Smooth muscle cell (in vitro differentiated cells): Measurements from ENCODE around the gene TXLNG. TPM values are rescaled to one million over a fixed set of nuclear protein-coding genes. Genes with fewer than 3 reads are reported as not detected.

Experiments
- DNase-seq: peaks from one replicate; lab custom pipeline; 2025; ENCODE audit not compliant: unreplicated experiment; lab: John Stamatoyannopoulos, UW
- H2AFZ ChIP-seq: fragments of 200-600 bp; sonication (generic); 2 replicates; pipeline ENCODE4 v1.6.0; 2016; ENCODE audit warnings: antibody characterized with exemption, low read depth, mild to moderate bottlenecking
- H3F3A ChIP-seq: fragments of 200-600 bp; sonication (generic); 2 replicates; pipeline ENCODE4 v1.6.0; 2017; ENCODE audit warnings: antibody characterized with exemption, low read depth
- H3K27ac ChIP-seq: fragments of 200-600 bp; sonication (generic); 2 replicates; pipeline ENCODE4 v1.5.1; 2016; ENCODE audit warnings: low read depth, mild to moderate bottlenecking
- H3K27me3 ChIP-seq: fragments of 200-600 bp; sonication (generic); 2 replicates; pipeline ENCODE4 v1.6.1; 2016; ENCODE audit warnings: low read depth, mild to moderate bottlenecking
- H3K36me3 ChIP-seq: fragments of 200-600 bp; sonication (generic); 2 replicates; pipeline ENCODE4 v1.5.1; 2016; ENCODE audit warnings: low read depth
- H3K4me1 ChIP-seq: fragments of 200-600 bp; sonication (generic); 2 replicates; pipeline ENCODE4 v1.5.1; 2016; ENCODE audit warnings: low read depth
- H3K4me2 ChIP-seq: fragments of 200-600 bp; sonication (generic); 2 replicates; pipeline ENCODE4 v1.6.0; 2016; ENCODE audit warnings: mild to moderate bottlenecking
- H3K4me3 ChIP-seq: fragments of 200-600 bp; sonication (generic); 2 replicates; pipeline ENCODE4 v1.5.1; 2016; ENCODE audit warnings: mild to moderate bottlenecking
- H3K79me2 ChIP-seq: fragments of 200-600 bp; sonication (generic); 2 replicates; pipeline ENCODE4 v1.6.0; 2016; ENCODE audit warnings: low read depth, mild to moderate bottlenecking
- H3K9ac ChIP-seq: fragments of 200-600 bp; sonication (generic); 2 replicates; pipeline ENCODE4 v1.6.0; 2016; ENCODE audit warnings: low read depth
- H3K9me3 ChIP-seq: fragments of 200-600 bp; sonication (generic); replicated peaks from 2 replicates; pipeline ENCODE4 v1.5.1; 2016; ENCODE audit warnings: low read depth
- H4K20me1 ChIP-seq: fragments of 200-600 bp; sonication (generic); 2 replicates; pipeline ENCODE4 v1.6.0; 2016; ENCODE audit warnings: low read depth
- WGBS: methylation state at CpG from one replicate; pipeline ENCODE4 v1.1.7; 2016; ENCODE audit warnings: low lambda C conversion rate; 5-methylcytosine and 5-hydroxymethylcytosine counted together
- polyA plus RNA-seq: library from polyadenylated mRNA; unstranded; fragments of >200 nt; fragmentation: Nextera tagmentation; extraction: Ambion mirVana; gene quantifications from 2 replicates; pipeline ENCODE4 v1.2.1, GENCODE V29; 2016
- total RNA-seq: library from RNA; depleted of rRNA; stranded (reverse); fragments of >200 nt; gene quantifications from 2 replicates; pipeline ENCODE4 v1.2.3, GENCODE V29; 2014
- TF ChIP-seq, protein P1 (sequence below): fragments of 200-600 bp; sonication (generic); IDR thresholded peaks from 2 replicates; pipeline ENCODE4 v1.5.1; 2017; ENCODE audit warnings: borderline replicate concordance, mild to moderate bottlenecking, antibody characterized with exemption; ENCODE audit not compliant: insufficient read depth, poor library complexity, severe bottlenecking

TXLNG gene
- total and polyA plus RNA-seq, 2 experiments from 2014 or later = 5.7 to 19.6 TPM

DNA sequence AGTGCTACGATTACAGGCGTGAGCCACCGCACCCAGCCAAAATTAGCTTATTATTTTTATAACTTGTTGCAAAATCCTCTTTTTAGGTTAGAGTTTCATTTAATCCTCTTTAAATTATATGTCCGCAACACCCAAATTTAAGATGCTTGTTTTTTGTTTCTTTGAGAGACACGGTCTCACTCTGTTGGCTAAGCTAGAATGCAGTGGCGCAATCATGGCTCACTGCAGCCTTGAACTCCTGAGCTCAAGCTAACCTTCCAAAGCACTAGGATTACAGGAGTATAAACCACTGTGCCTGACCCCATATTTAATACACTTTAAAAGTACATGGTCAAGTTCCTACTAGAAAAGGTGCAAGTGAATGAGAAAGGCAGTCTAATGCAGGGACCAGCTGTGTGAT is 81.7 kb downstream of the TXLNG start:
- no peak overlapping the region for H2AFZ ChIP-seq
- H3F3A ChIP-seq = peaks cover 6% of the 10 kb centered on the region
- no peak overlapping the region for H3K9ac ChIP-seq
- DNase-seq = no peak
- peaks cover 65% of the 10 kb centered on the region for H4K20me1 ChIP-seq
- peak overlapping the region; percentile 97 for H3K4me2 ChIP-seq
- H3K9me3 ChIP-seq = no peaks in the 10 kb centered on the region
- TF ChIP-seq, protein P1, sequence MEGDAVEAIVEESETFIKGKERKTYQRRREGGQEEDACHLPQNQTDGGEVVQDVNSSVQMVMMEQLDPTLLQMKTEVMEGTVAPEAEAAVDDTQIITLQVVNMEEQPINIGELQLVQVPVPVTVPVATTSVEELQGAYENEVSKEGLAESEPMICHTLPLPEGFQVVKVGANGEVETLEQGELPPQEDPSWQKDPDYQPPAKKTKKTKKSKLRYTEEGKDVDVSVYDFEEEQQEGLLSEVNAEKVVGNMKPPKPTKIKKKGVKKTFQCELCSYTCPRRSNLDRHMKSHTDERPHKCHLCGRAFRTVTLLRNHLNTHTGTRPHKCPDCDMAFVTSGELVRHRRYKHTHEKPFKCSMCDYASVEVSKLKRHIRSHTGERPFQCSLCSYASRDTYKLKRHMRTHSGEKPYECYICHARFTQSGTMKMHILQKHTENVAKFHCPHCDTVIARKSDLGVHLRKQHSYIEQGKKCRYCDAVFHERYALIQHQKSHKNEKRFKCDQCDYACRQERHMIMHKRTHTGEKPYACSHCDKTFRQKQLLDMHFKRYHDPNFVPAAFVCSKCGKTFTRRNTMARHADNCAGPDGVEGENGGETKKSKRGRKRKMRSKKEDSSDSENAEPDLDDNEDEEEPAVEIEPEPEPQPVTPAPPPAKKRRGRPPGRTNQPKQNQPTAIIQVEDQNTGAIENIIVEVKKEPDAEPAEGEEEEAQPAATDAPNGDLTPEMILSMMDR = no peak
- no peak overlapping the region for H3K27ac ChIP-seq
- H3K4me3 ChIP-seq = peak overlapping the region; percentile 90
- H3K4me1 ChIP-seq = peaks cover 34% of the 10 kb centered on the region
- no peaks in the 10 kb centered on the region for H3K36me3 ChIP-seq
- peaks cover 67% of the 10 kb centered on the region for H3K79me2 ChIP-seq
- WGBS = 96% methylated on average over 6 of the region's 6 CpGs
- H3K27me3 ChIP-seq = no peaks in the 10 kb centered on the region

DNA sequence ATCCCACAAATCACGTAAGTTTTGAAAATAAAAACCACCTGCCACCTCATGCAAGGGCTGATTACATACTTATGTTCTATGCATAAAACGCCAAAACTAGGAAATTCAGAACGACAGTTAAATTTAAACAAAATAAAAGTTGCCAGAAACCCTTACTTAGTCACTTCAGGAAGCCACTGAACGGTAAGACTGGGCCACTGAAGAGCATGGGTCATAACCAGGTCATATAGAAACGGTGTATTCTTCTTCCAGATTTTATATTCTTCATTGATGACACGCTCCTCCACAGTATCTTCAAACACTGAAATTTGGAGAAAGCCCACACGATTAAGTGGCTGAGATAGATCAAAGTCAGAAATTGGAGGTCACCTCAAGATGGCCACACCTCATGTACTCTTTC is 82.7 kb downstream of the TXLNG start:
- peak overlapping the region; percentile 31 for H2AFZ ChIP-seq
- H3K9me3 ChIP-seq = no peaks in the 10 kb centered on the region
- H3K79me2 ChIP-seq = peaks cover 57% of the 10 kb centered on the region
- DNase-seq = no peak
- peaks cover 6% of the 10 kb centered on the region for H3F3A ChIP-seq
- H3K9ac ChIP-seq = peak overlapping the region; percentile 89
- H3K27me3 ChIP-seq = no peaks in the 10 kb centered on the region
- no peaks in the 10 kb centered on the region for H3K36me3 ChIP-seq
- H3K4me1 ChIP-seq = peaks cover 34% of the 10 kb centered on the region
- TF ChIP-seq, protein P1 = no peak
- 22% methylated on average over 7 of the region's 7 CpGs for WGBS
- peaks cover 56% of the 10 kb centered on the region for H4K20me1 ChIP-seq
- peak overlapping the region; percentile 97 for H3K4me2 ChIP-seq
- no peak overlapping the region for H3K27ac ChIP-seq
- H3K4me3 ChIP-seq = peak overlapping the region; percentile 90

DNA sequence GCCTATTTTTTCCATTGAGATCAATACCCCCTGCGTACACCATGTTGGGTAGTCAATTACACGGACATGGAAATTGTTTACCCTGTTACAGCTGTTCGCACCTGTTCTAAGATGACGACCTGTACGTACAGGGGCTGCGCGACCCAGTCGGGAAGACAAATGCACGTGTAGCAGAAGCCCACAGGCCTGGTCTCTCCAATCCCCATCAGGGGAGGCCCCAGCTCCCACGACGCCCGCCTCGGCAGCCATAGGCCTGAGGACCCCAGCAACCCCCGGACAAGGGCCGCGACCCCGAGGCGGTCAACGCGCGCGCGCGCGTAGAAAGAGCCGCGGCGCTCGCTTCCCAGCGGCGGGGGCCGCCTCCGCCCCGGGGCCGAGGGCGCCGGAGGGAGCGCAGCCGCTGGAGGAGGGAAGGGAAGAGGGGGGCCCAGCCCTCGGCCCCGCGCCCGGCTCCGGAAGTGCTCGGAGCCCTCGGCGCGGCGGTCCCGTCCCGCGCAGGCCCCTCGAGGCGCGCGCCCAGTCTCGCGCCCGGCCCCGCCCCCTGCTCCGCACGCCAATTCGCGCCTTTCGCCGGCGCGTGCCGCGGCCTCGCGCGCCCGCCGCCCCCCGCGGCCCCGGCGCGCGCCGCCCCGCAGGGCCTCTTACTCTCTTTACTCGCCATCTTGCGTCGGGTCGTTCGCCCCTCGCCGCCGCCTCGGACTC is 83.3 kb downstream of the TXLNG start:
- Histone ChIP-seq H3K27me3 (peaks cover 5% of the 10 kb centered on the region), H3K4me2 (peak overlapping the region; percentile 97), H2AFZ (peak overlapping the region; percentile 78), H3F3A (peaks cover 6% of the 10 kb centered on the region), H3K4me1 (peaks cover 34% of the 10 kb centered on the region), H3K9me3 (no peaks in the 10 kb centered on the region), H3K9ac (peak overlapping the region; percentile 91), H3K79me2 (peaks cover 51% of the 10 kb centered on the region), H4K20me1 (peaks cover 49% of the 10 kb centered on the region), H3K4me3 (peak overlapping the region; percentile 90), H3K27ac (peak overlapping the region; percentile 95), H3K36me3 (no peaks in the 10 kb centered on the region)
- TF ChIP-seq, protein P1 = no peak
- 0% methylated on average over 35 of the region's 92 CpGs for WGBS
- peak; percentile 37 for DNase-seq
